Vagina (tissue), 2 donors: ENCODE data around the gene MFN2.

Experiments
- POLR2A ChIP-seq, 2 donors: fragments of 450-650 bp; IDR thresholded peaks; one replicate each; pipeline ENCODE4 v1.6.1; 2017; ENCODE audit warnings: antibody characterized with exemption in 2 of 2, mild to moderate bottlenecking in 2 of 2, moderate library complexity in 2 of 2
- TF ChIP-seq, protein P1 (sequence below), 3 experiments: fragments of 450-650 bp in 2 of 3; fragments of 200-600 bp in 1 of 3; sonication (generic) in 1 of 3; IDR thresholded peaks; one replicate each; pipeline ENCODE4 v1.5.1; 2017 to 2019; ENCODE audit warnings: antibody characterized with exemption in 3 of 3, mild to moderate bottlenecking in 2 of 3, moderate library complexity in 2 of 3

DNA sequence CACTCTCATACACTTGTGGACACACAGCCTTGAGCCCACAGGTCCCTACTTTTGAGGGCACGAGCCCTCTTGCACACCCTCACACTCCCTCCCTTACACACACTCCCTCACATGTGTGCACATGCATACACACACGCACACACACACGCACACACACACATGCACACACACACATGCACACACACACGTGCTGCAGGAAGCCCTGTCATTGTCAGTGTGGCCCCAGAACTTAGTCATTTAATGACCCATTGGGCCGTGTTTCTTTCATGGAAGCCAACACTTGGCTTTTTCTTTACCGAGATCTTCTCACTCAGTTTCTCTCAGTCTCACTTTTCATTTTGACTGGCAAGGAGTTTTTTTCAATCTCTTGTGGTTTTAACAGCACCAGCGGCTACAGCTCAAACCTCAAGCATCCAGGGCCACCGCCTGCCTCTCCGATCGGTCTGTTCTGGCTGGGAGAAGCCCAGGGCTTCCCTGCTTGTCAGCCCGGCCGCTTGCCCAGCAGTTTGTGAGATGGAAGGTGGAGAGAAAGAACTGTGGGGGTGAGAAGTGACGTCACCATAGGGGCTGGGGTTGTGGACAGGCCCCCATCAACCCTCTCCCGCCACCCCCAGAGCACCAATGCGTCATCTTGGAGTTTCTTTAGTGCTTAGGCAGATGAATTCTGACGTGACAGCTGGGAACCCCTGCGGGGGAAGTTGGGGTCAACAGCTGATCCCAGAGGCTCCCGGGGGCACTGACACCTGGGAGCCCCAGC lies 67.1 kb downstream of the MFN2 start:
- no peak for TF ChIP-seq POLR2A (IDR thresholded peaks at IDR 0.05)
- TF ChIP-seq, protein P1, sequence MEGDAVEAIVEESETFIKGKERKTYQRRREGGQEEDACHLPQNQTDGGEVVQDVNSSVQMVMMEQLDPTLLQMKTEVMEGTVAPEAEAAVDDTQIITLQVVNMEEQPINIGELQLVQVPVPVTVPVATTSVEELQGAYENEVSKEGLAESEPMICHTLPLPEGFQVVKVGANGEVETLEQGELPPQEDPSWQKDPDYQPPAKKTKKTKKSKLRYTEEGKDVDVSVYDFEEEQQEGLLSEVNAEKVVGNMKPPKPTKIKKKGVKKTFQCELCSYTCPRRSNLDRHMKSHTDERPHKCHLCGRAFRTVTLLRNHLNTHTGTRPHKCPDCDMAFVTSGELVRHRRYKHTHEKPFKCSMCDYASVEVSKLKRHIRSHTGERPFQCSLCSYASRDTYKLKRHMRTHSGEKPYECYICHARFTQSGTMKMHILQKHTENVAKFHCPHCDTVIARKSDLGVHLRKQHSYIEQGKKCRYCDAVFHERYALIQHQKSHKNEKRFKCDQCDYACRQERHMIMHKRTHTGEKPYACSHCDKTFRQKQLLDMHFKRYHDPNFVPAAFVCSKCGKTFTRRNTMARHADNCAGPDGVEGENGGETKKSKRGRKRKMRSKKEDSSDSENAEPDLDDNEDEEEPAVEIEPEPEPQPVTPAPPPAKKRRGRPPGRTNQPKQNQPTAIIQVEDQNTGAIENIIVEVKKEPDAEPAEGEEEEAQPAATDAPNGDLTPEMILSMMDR (IDR thresholded peaks at IDR 0.05): no peak
